ENCODE data around the gene TUBGCP3.
A peak's percentile ranks its signal among the peaks of the same experiment; 100 is the strongest.

DNA sequence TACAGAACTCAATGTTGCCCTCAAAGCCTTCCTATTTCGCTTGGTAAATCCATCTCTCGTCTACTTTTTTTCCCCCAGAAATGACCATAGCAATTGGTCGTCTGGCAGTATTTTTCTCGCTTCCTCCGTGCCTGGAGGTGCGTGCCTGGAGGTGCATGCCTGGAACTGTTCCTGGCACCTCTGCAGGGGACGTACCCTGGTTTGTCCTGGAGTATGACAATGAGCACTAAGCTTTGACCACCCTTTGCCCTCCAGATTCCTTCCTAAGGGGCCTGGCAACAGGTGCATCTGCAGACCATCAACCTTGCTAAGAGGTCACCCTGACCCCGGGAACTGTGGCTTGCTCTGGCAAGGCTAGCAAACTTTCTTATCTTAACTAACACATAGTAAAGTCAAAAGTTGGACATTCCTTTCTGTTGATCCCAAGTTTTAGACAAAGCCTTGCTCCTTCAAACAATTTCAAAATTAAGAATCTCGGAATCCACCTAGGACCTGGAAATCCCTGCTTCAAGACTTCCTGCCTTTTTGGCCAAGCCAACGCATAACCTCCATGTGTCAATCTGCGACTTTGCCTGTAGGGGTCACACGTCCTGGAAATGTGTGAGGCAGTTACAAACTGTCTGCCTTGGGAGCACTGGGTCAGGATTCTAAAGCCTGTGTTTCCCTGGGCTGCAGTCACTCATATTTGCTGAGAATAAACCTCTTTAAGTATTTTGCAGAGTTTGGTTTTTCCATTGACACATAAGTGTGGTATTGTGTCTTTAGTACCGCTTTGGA, 28.8 kb upstream of the TUBGCP3 start:
- no peak for TF ChIP-seq POLR2A (IDR thresholded peaks at IDR 0.05)
- TF ChIP-seq, protein P1, sequence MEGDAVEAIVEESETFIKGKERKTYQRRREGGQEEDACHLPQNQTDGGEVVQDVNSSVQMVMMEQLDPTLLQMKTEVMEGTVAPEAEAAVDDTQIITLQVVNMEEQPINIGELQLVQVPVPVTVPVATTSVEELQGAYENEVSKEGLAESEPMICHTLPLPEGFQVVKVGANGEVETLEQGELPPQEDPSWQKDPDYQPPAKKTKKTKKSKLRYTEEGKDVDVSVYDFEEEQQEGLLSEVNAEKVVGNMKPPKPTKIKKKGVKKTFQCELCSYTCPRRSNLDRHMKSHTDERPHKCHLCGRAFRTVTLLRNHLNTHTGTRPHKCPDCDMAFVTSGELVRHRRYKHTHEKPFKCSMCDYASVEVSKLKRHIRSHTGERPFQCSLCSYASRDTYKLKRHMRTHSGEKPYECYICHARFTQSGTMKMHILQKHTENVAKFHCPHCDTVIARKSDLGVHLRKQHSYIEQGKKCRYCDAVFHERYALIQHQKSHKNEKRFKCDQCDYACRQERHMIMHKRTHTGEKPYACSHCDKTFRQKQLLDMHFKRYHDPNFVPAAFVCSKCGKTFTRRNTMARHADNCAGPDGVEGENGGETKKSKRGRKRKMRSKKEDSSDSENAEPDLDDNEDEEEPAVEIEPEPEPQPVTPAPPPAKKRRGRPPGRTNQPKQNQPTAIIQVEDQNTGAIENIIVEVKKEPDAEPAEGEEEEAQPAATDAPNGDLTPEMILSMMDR (IDR thresholded peaks at IDR 0.05): peak; percentile 44 to 70 (median 56)
